ENCODE measurements around the gene RTL1. TPM values are rescaled to one million over a fixed set of nuclear protein-coding genes. Genes with fewer than 3 reads are reported as not detected.

RTL1 gene
- total RNA-seq, 1 experiment from 2014 or later = not detected

- no peak overlapping the region for H2AFZ ChIP-seq (ENCODE audit: low read length)
- H3K9ac ChIP-seq (ENCODE audit: low read length) = no peak overlapping the region
- H3K4me3 ChIP-seq (ENCODE audit: low read length) = no peak overlapping the region
Observed at GRCh38 chr14:100856056-100856950, 47.2 kb downstream of the RTL1 start.

GRCh38 chr14:100855256-100855930, 48.1 kb downstream of the RTL1 start:
- Histone ChIP-seq H4K20me1 (ENCODE audit: insufficient read depth, low read depth, low read length) (no peaks in the 10 kb centered on the region; the same call in 1 of the 2 replicates), H3K9ac (ENCODE audit: low read length) (no peak overlapping the region), H3K27ac (ENCODE audit: low read length) (no peak overlapping the region), H3K27me3 (ENCODE audit: low read length) (no peaks in the 10 kb centered on the region), H3K4me3 (ENCODE audit: low read length) (no peak overlapping the region), H3K4me2 (ENCODE audit: low read depth, low read length, poor library complexity, severe bottlenecking) (no peak overlapping the region), H3K4me1 (ENCODE audit: low read length) (no peaks in the 10 kb centered on the region), H2AFZ (ENCODE audit: low read length) (no peak overlapping the region), H3K36me3 (ENCODE audit: insufficient read depth, low read length) (no peaks in the 10 kb centered on the region), H3K79me2 (ENCODE audit: low read length) (no peaks in the 10 kb centered on the region), H3K9me2 (replicated peaks; ENCODE audit: insufficient read depth, low read length) (no peaks in the 10 kb centered on the region), H3K9me3 (ENCODE audit: low read length) (no peaks in the 10 kb centered on the region)
- DNase-seq = no peak

More at GRCh38 chr14:100856056-100856950, 47.2 kb downstream of the RTL1 start:
- no peak for DNase-seq
- no peaks in the 10 kb centered on the region for H3K79me2 ChIP-seq (ENCODE audit: low read length)
- H3K27me3 ChIP-seq (ENCODE audit: low read length) = no peaks in the 10 kb centered on the region
- H4K20me1 ChIP-seq (ENCODE audit: insufficient read depth, low read depth, low read length) = no peaks in the 10 kb centered on the region; the same call in 1 of the 2 replicates
- no peaks in the 10 kb centered on the region for H3K4me1 ChIP-seq (ENCODE audit: low read length)
- H3K9me3 ChIP-seq (ENCODE audit: low read length) = no peaks in the 10 kb centered on the region
- H3K4me2 ChIP-seq (ENCODE audit: low read depth, low read length, poor library complexity, severe bottlenecking) = no peak overlapping the region
- H3K9me2 ChIP-seq (replicated peaks; ENCODE audit: insufficient read depth, low read length) = no peaks in the 10 kb centered on the region
- no peak overlapping the region for H3K27ac ChIP-seq (ENCODE audit: low read length)
- no peaks in the 10 kb centered on the region for H3K36me3 ChIP-seq (ENCODE audit: insufficient read depth, low read length)

- Histone ChIP-seq H3K9me2 (replicated peaks; ENCODE audit: insufficient read depth, low read length) (no peaks in the 10 kb centered on the region), H3K27me3 (ENCODE audit: low read length) (no peaks in the 10 kb centered on the region)
- DNase-seq = no peak
Observed at GRCh38 chr14:100854435-100854834, 49.1 kb downstream of the RTL1 start.

GRCh38 chr14:100851946-100852620, 51.4 kb downstream of the RTL1 start:
- DNase-seq = no peak

More at GRCh38 chr14:100854435-100854834, 49.1 kb downstream of the RTL1 start:
- Histone ChIP-seq H3K4me1 (ENCODE audit: low read length) (no peaks in the 10 kb centered on the region), H3K27ac (ENCODE audit: low read length) (no peak overlapping the region), H3K36me3 (ENCODE audit: insufficient read depth, low read length) (no peaks in the 10 kb centered on the region), H2AFZ (ENCODE audit: low read length) (no peak overlapping the region), H3K9me3 (ENCODE audit: low read length) (no peaks in the 10 kb centered on the region), H3K79me2 (ENCODE audit: low read length) (no peaks in the 10 kb centered on the region), H3K9ac (ENCODE audit: low read length) (no peak overlapping the region), H4K20me1 (ENCODE audit: insufficient read depth, low read depth, low read length) (no peaks in the 10 kb centered on the region; the same call in 1 of the 2 replicates), H3K4me3 (ENCODE audit: low read length) (no peak overlapping the region), H3K4me2 (ENCODE audit: low read depth, low read length, poor library complexity, severe bottlenecking) (no peak overlapping the region)

GRCh38 chr14:100851586-100851916, 52.0 kb downstream of the RTL1 start:
- Histone ChIP-seq H3K27ac (ENCODE audit: low read length) (no peak overlapping the region), H3K4me3 (ENCODE audit: low read length) (no peak overlapping the region), H3K36me3 (ENCODE audit: insufficient read depth, low read length) (no peaks in the 10 kb centered on the region), H4K20me1 (ENCODE audit: insufficient read depth, low read depth, low read length) (no peaks in the 10 kb centered on the region; the same call in 1 of the 2 replicates), H3K9me3 (ENCODE audit: low read length) (no peaks in the 10 kb centered on the region), H3K4me1 (ENCODE audit: low read length) (no peaks in the 10 kb centered on the region), H3K4me2 (ENCODE audit: low read depth, low read length, poor library complexity, severe bottlenecking) (no peak overlapping the region), H3K9me2 (replicated peaks; ENCODE audit: insufficient read depth, low read length) (no peaks in the 10 kb centered on the region), H3K9ac (ENCODE audit: low read length) (no peak overlapping the region), H3K79me2 (ENCODE audit: low read length) (no peaks in the 10 kb centered on the region), H2AFZ (ENCODE audit: low read length) (no peak overlapping the region), H3K27me3 (ENCODE audit: low read length) (no peaks in the 10 kb centered on the region)
- no peak for DNase-seq

More at GRCh38 chr14:100851946-100852620, 51.4 kb downstream of the RTL1 start:
- Histone ChIP-seq H3K27me3 (ENCODE audit: low read length) (no peaks in the 10 kb centered on the region), H3K79me2 (ENCODE audit: low read length) (no peaks in the 10 kb centered on the region), H4K20me1 (ENCODE audit: insufficient read depth, low read depth, low read length) (no peaks in the 10 kb centered on the region; the same call in 1 of the 2 replicates), H3K27ac (ENCODE audit: low read length) (no peak overlapping the region), H3K4me1 (ENCODE audit: low read length) (no peaks in the 10 kb centered on the region), H3K9ac (ENCODE audit: low read length) (no peak overlapping the region), H3K36me3 (ENCODE audit: insufficient read depth, low read length) (no peaks in the 10 kb centered on the region), H3K9me2 (replicated peaks; ENCODE audit: insufficient read depth, low read length) (no peaks in the 10 kb centered on the region), H3K4me2 (ENCODE audit: low read depth, low read length, poor library complexity, severe bottlenecking) (no peak overlapping the region), H2AFZ (ENCODE audit: low read length) (no peak overlapping the region), H3K9me3 (ENCODE audit: low read length) (no peaks in the 10 kb centered on the region), H3K4me3 (ENCODE audit: low read length) (no peak overlapping the region)

- H3K27me3 ChIP-seq (ENCODE audit: low read length) = no peaks in the 10 kb centered on the region
- no peaks in the 10 kb centered on the region for H3K79me2 ChIP-seq (ENCODE audit: low read length)
- no peaks in the 10 kb centered on the region for H3K9me3 ChIP-seq (ENCODE audit: low read length)
- no peaks in the 10 kb centered on the region; the same call in 1 of the 2 replicates for H4K20me1 ChIP-seq (ENCODE audit: insufficient read depth, low read depth, low read length)
- H3K27ac ChIP-seq (ENCODE audit: low read length) = no peak overlapping the region
- no peak overlapping the region for H3K4me2 ChIP-seq (ENCODE audit: low read depth, low read length, poor library complexity, severe bottlenecking)
- H3K9me2 ChIP-seq (replicated peaks; ENCODE audit: insufficient read depth, low read length) = no peaks in the 10 kb centered on the region
- no peak overlapping the region for H2AFZ ChIP-seq (ENCODE audit: low read length)
- no peak overlapping the region for H3K9ac ChIP-seq (ENCODE audit: low read length)
- no peaks in the 10 kb centered on the region for H3K4me1 ChIP-seq (ENCODE audit: low read length)
- H3K36me3 ChIP-seq (ENCODE audit: insufficient read depth, low read length) = no peaks in the 10 kb centered on the region
- DNase-seq = peak; percentile 96
- no peak overlapping the region for H3K4me3 ChIP-seq (ENCODE audit: low read length)
Observed at GRCh38 chr14:100850841-100851585, 52.5 kb downstream of the RTL1 start.

GRCh38 chr14:100849115-100849781, 54.3 kb downstream of the RTL1 start:
- Histone ChIP-seq H3K36me3 (ENCODE audit: insufficient read depth, low read length) (no peaks in the 10 kb centered on the region), H3K4me2 (ENCODE audit: low read depth, low read length, poor library complexity, severe bottlenecking) (no peak overlapping the region), H3K4me1 (ENCODE audit: low read length) (no peaks in the 10 kb centered on the region), H3K9ac (ENCODE audit: low read length) (no peak overlapping the region), H3K27me3 (ENCODE audit: low read length) (no peaks in the 10 kb centered on the region), H3K79me2 (ENCODE audit: low read length) (no peaks in the 10 kb centered on the region), H3K27ac (ENCODE audit: low read length) (no peak overlapping the region), H2AFZ (ENCODE audit: low read length) (no peak overlapping the region), H3K9me2 (replicated peaks; ENCODE audit: insufficient read depth, low read length) (no peaks in the 10 kb centered on the region), H3K9me3 (ENCODE audit: low read length) (no peaks in the 10 kb centered on the region), H3K4me3 (ENCODE audit: low read length) (no peak overlapping the region), H4K20me1 (ENCODE audit: insufficient read depth, low read depth, low read length) (no peaks in the 10 kb centered on the region; the same call in 1 of the 2 replicates)
- DNase-seq = no peak
